ENCODE measurements around the gene STT3A. TPM values are rescaled to one million over a fixed set of nuclear protein-coding genes. Genes with fewer than 3 reads are reported as not detected.

Gene STT3A
- total RNA-seq, 1 experiment from 2014 or later, result 113 TPM

DNA sequence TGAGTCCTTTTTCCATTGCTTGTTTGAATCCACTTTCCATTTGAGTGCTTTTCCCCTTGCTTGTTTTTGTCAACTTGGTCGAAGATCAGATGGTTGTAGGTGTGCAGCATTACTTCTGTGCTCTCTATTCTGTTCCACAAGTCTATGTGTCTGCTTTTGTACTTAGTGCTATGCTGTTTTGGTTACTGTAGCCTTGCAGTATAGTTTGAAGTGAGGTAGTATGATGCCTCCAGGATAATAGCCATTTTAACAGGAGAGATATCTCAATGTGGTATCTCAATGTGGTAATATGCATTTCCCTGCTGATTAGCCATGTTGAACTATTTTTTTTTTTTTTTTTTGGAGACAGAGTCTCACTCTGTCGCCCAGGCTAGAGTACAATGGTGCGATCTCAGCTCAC lies 71.3 kb downstream of the STT3A start:
- Histone ChIP-seq H3K9me2 (ENCODE audit: insufficient read depth) (no peaks in the 10 kb centered on the region), H3K4me2 (no peak overlapping the region), H3K27ac (no peak overlapping the region), H4K20me1 (ENCODE audit: insufficient read depth) (no peaks in the 10 kb centered on the region), H3K4me1 (replicated peaks; ENCODE audit: insufficient read depth) (no peaks in the 10 kb centered on the region), H2AFZ (no peak overlapping the region), H3K79me2 (ENCODE audit: low read depth) (no peaks in the 10 kb centered on the region), H3K36me3 (ENCODE audit: low read depth) (peaks cover 6% of the 10 kb centered on the region; the same call in 1 of the 2 replicates), H3F3A (ENCODE audit: insufficient read depth, low read depth) (peaks cover 5% of the 10 kb centered on the region; the same call in 1 of the 2 replicates), H3K27me3 (ENCODE audit: insufficient read depth, low read depth) (no peaks in the 10 kb centered on the region), H3K9me3 (ENCODE audit: insufficient read depth, low read depth) (peaks cover 2% of the 10 kb centered on the region; the same call in 1 of the 2 replicates), H3K4me3 (no peak overlapping the region)
- BruUV-seq (replicated peaks), result no TSS peak
- no peak for DNase-seq
- intact Hi-C loops (cut with micrococcal nuclease; ENCODE audit: unreplicated experiment), result no loop called here
- POLR2A ChIA-PET (ENCODE audit: unreplicated experiment), result no interaction called here
- TF ChIP-seq EZH2 (IDR thresholded peaks at IDR 0.05; ENCODE audit: low read depth), result no peak
- TF ChIP-seq, protein P1, sequence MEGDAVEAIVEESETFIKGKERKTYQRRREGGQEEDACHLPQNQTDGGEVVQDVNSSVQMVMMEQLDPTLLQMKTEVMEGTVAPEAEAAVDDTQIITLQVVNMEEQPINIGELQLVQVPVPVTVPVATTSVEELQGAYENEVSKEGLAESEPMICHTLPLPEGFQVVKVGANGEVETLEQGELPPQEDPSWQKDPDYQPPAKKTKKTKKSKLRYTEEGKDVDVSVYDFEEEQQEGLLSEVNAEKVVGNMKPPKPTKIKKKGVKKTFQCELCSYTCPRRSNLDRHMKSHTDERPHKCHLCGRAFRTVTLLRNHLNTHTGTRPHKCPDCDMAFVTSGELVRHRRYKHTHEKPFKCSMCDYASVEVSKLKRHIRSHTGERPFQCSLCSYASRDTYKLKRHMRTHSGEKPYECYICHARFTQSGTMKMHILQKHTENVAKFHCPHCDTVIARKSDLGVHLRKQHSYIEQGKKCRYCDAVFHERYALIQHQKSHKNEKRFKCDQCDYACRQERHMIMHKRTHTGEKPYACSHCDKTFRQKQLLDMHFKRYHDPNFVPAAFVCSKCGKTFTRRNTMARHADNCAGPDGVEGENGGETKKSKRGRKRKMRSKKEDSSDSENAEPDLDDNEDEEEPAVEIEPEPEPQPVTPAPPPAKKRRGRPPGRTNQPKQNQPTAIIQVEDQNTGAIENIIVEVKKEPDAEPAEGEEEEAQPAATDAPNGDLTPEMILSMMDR (conservative IDR thresholded peaks at IDR 0.05), result no peak
- CTCF ChIA-PET, result no interaction called here

DNA sequence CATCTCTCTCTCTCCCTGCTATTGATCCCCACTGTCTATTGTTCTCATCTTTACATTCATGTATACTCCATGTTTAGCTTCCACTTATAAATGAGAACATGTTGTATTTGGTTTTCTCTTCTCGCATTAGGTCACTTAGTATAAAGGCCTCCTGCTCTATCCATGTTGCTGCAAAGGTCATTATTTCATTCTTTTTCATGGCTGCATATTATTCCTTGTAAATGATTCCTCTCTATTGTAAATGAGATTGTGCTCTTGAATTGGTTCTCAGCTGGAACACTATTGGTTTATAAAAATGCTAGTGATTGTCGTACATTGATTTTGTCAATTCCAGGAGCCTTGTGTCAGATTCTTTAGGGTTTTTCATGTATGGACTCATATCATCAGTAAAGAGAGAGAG lies 74.5 kb downstream of the STT3A start:
- H3K9me3 ChIP-seq (ENCODE audit: insufficient read depth, low read depth), result peaks cover 2% of the 10 kb centered on the region; the same call in 1 of the 2 replicates
- no peak overlapping the region for H3K4me3 ChIP-seq
- TF ChIP-seq, protein P1 (conservative IDR thresholded peaks at IDR 0.05), result no peak
- no peak for TF ChIP-seq EZH2 (IDR thresholded peaks at IDR 0.05; ENCODE audit: low read depth)
- peaks cover 6% of the 10 kb centered on the region; the same call in 1 of the 2 replicates for H3K36me3 ChIP-seq (ENCODE audit: low read depth)
- no peaks in the 10 kb centered on the region for H4K20me1 ChIP-seq (ENCODE audit: insufficient read depth)
- no peak for DNase-seq
- no peak overlapping the region for H2AFZ ChIP-seq
- no peaks in the 10 kb centered on the region for H3K9me2 ChIP-seq (ENCODE audit: insufficient read depth)
- POLR2A ChIA-PET (ENCODE audit: unreplicated experiment), result no interaction called here
- no peaks in the 10 kb centered on the region for H3K27me3 ChIP-seq (ENCODE audit: insufficient read depth, low read depth)
- no peak overlapping the region for H3K4me2 ChIP-seq
- no TSS peak for BruUV-seq (replicated peaks)
- no peaks in the 10 kb centered on the region for H3K79me2 ChIP-seq (ENCODE audit: low read depth)
- no peaks in the 10 kb centered on the region for H3K4me1 ChIP-seq (replicated peaks; ENCODE audit: insufficient read depth)
- intact Hi-C loops (cut with micrococcal nuclease; ENCODE audit: unreplicated experiment), result no loop called here
- peaks cover 5% of the 10 kb centered on the region; the same call in 1 of the 2 replicates for H3F3A ChIP-seq (ENCODE audit: insufficient read depth, low read depth)
- H3K27ac ChIP-seq, result no peak overlapping the region
- CTCF ChIA-PET, result no interaction called here

DNA sequence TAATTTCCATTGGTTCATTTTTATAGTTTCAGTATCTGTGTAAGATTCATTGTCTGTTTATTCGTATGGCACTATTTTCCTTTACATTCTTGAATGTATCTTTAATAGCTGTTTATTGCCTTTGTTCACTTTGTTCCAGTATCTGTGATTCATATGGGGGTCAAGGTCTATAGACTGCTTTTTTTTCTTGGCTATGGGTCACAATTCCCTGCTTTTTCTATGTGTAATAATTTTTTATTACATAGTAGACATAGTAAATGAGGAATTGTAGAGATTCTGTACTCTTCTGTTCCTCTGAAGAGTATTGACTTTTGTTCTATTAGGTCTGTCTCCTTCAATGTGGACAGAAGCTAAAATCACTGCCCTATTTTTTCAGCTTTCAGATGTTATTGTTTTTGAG lies 77.5 kb downstream of the STT3A start:
- Histone ChIP-seq H3K27ac (no peak overlapping the region), H4K20me1 (ENCODE audit: insufficient read depth) (no peaks in the 10 kb centered on the region), H3K4me3 (no peak overlapping the region), H3K79me2 (ENCODE audit: low read depth) (no peaks in the 10 kb centered on the region), H3K4me2 (no peak overlapping the region), H3K9me2 (ENCODE audit: insufficient read depth) (no peaks in the 10 kb centered on the region), H3K36me3 (ENCODE audit: low read depth) (peaks cover 6% of the 10 kb centered on the region; the same call in 1 of the 2 replicates), H3K27me3 (ENCODE audit: insufficient read depth, low read depth) (no peaks in the 10 kb centered on the region), H3K9me3 (ENCODE audit: insufficient read depth, low read depth) (peaks cover 2% of the 10 kb centered on the region; the same call in 1 of the 2 replicates), H3K4me1 (replicated peaks; ENCODE audit: insufficient read depth) (no peaks in the 10 kb centered on the region), H3F3A (ENCODE audit: insufficient read depth, low read depth) (no peaks in the 10 kb centered on the region), H2AFZ (no peak overlapping the region)
- POLR2A ChIA-PET (ENCODE audit: unreplicated experiment), result no interaction called here
- CTCF ChIA-PET, result no interaction called here
- intact Hi-C loops (cut with micrococcal nuclease; ENCODE audit: unreplicated experiment), result no loop called here
- BruUV-seq (replicated peaks), result no TSS peak
- TF ChIP-seq, protein P1 (conservative IDR thresholded peaks at IDR 0.05), result no peak
- no peak for TF ChIP-seq EZH2 (IDR thresholded peaks at IDR 0.05; ENCODE audit: low read depth)
- no peak for DNase-seq
